Liver (tissue), 10 donors: ENCODE results near the gene COL3A1. TPM values are rescaled to one million over a fixed set of nuclear protein-coding genes. Genes with fewer than 3 reads are reported as not detected.

Experiments used
- DNase-seq: peaks from one replicate; pipeline ENCODE4 v3.0.0-alpha.2; 2017; ENCODE audit warnings: low spot score
- H3K27ac ChIP-seq, 2 donors: one replicate each; pipeline ENCODE4 v1.7.0; 2013; ENCODE audit warnings: inconsistent platforms in 2 of 2, low read length in 2 of 2, control low read depth in 1 of 2, low read depth in 1 of 2, mild to moderate bottlenecking in 1 of 2
- H3K27me3 ChIP-seq, 4 donors: one replicate each; pipeline versions ENCODE4 v1.6.1 to v1.7.0; 2013; ENCODE audit warnings: low read length in 3 of 4, inconsistent platforms in 1 of 4, mild to moderate bottlenecking in 1 of 4, moderate library complexity in 1 of 4; ENCODE audit not compliant: control insufficient read depth in 4 of 4, insufficient read depth in 4 of 4
- H3K36me3 ChIP-seq, 4 donors: one replicate each; pipeline versions ENCODE4 v1.6.1 to v1.7.0; 2013; ENCODE audit warnings: low read length in 3 of 4, mild to moderate bottlenecking in 3 of 4, low read depth in 1 of 4, moderate library complexity in 1 of 4; ENCODE audit not compliant: control insufficient read depth in 4 of 4, insufficient read depth in 3 of 4
- H3K4me1 ChIP-seq, 4 donors: one replicate each; pipeline versions ENCODE4 v1.6.1 to v1.7.0; 2013; ENCODE audit warnings: low read length in 3 of 4, mild to moderate bottlenecking in 3 of 4, moderate library complexity in 1 of 4; ENCODE audit not compliant: control insufficient read depth in 4 of 4, insufficient read depth in 4 of 4
- H3K4me3 ChIP-seq, 3 donors: one replicate each; pipeline versions ENCODE4 v1.6.1 to v1.7.0; 2013; ENCODE audit warnings: low read length in 3 of 3, control low read depth in 1 of 3, low read depth in 1 of 3, mild to moderate bottlenecking in 1 of 3
- H3K9ac ChIP-seq, 2 donors: one replicate each; pipeline ENCODE4 v1.7.0; 2013; ENCODE audit warnings: low read length in 2 of 2, mild to moderate bottlenecking in 2 of 2, moderate library complexity in 2 of 2, control low read depth in 1 of 2, low read depth in 1 of 2
- H3K9me3 ChIP-seq, 4 donors: one replicate each; pipeline versions ENCODE4 v1.6.1 to v1.7.0; 2013; ENCODE audit warnings: low read length in 3 of 4; ENCODE audit not compliant: control insufficient read depth in 4 of 4
- ATF3 ChIP-seq: IDR thresholded peaks from 2 replicates; pipeline ENCODE4 v1.6.1; 2016; ENCODE audit warnings: antibody characterized with exemption
- FOXA2 ChIP-seq: IDR thresholded peaks from 2 replicates; pipeline ENCODE4 v1.6.1; 2016; ENCODE audit warnings: antibody characterized with exemption
- GABPA ChIP-seq, 2 donors: IDR thresholded peaks in 1 of 2; conservative IDR thresholded peaks in 1 of 2; 2 replicates each; pipeline ENCODE4 v1.6.1; 2016; ENCODE audit warnings: antibody characterized with exemption in 2 of 2, mild to moderate bottlenecking in 1 of 2, moderate library complexity in 1 of 2
- HNF4A ChIP-seq, 2 donors: conservative IDR thresholded peaks; 2 replicates each; pipeline ENCODE4 v1.6.1; 2016; ENCODE audit warnings: antibody characterized with exemption in 2 of 2, mild to moderate bottlenecking in 2 of 2
- JUND ChIP-seq, 2 donors: IDR thresholded peaks; 2 replicates each; pipeline ENCODE4 v1.6.1; 2016; ENCODE audit warnings: antibody characterized with exemption in 2 of 2
- NR2F2 ChIP-seq: IDR thresholded peaks from 2 replicates; pipeline ENCODE4 v1.6.1; 2016; ENCODE audit warnings: antibody characterized with exemption
- RAD21 ChIP-seq, 2 donors: IDR thresholded peaks; 2 replicates each; pipeline ENCODE4 v1.6.1; 2016; ENCODE audit warnings: antibody characterized with exemption in 2 of 2, mild to moderate bottlenecking in 2 of 2
- RXRA ChIP-seq, 2 donors: IDR thresholded peaks; 2 replicates each; pipeline ENCODE4 v1.6.1; 2017 to 2018; ENCODE audit warnings: antibody characterized with exemption in 2 of 2, mild to moderate bottlenecking in 1 of 2
- SP1 ChIP-seq: IDR thresholded peaks from 2 replicates; pipeline ENCODE4 v1.6.1; 2018; ENCODE audit warnings: antibody characterized with exemption, mild to moderate bottlenecking
- TAF1 ChIP-seq: conservative IDR thresholded peaks from 2 replicates; pipeline ENCODE4 v1.6.1; 2016; ENCODE audit warnings: antibody characterized with exemption, mild to moderate bottlenecking
- YY1 ChIP-seq: IDR thresholded peaks from 2 replicates; pipeline ENCODE4 v1.6.1; 2016; ENCODE audit warnings: antibody characterized with exemption, mild to moderate bottlenecking
- ZBTB33 ChIP-seq: IDR thresholded peaks from 2 replicates; pipeline ENCODE4 v1.6.1; 2016; ENCODE audit warnings: antibody characterized with exemption
- WGBS: extraction: QIAGEN DNeasy Blood & Tissue Kit; methylation state at CpG from one replicate; pipeline ENCODE4 v1.1.7; 2013; 5-methylcytosine and 5-hydroxymethylcytosine counted together
- polyA plus RNA-seq, 2 donors: library from polyadenylated mRNA; stranded (reverse) in 1 of 2; unstranded in 1 of 2; fragments of 200-250 nt in 1 of 2; fragments of >200 nt in 1 of 2; fragmentation: Nextera tagmentation in 1 of 2; extraction: Ambion mirVana in 1 of 2; gene quantifications; one replicate each; pipeline versions ENCODE4 v1.2.1 to v1.2.3, GENCODE V29; 2013 to 2015
- small RNA-seq: library from RNA; depleted of rRNA; stranded (forward); fragments of <200 nt; gene quantifications from one replicate; pipeline ENCODE3, GENCODE V24; 2014
- total RNA-seq, 2 donors: library from RNA; depleted of rRNA; stranded (reverse); fragments of >200 nt; gene quantifications; one replicate each; pipeline ENCODE4 v1.2.3, GENCODE V29; 2014
- donor health status: healthy.
- donor health status: healthy.
- donor health status: healthy.
- donor health status: healthy.
- donor health status: healthy.

Gene COL3A1
- total and polyA plus RNA-seq, 4 donors: 21.4 to 207 (median 93.3) TPM

- H3K27ac ChIP-seq: no peak overlapping the region
- no peak overlapping the region for H3K4me3 ChIP-seq
- no peaks in the 10 kb centered on the region for H3K27me3 ChIP-seq
- no peaks in the 10 kb centered on the region for H3K4me1 ChIP-seq
- WGBS: over 99% methylated on average over 2 of the region's 2 CpGs
- H3K9ac ChIP-seq: no peak overlapping the region
- TF ChIP-seq YY1 (no peak), ZBTB33 (no peak), TAF1 (no peak), GABPA (IDR thresholded peaks at IDR 0.05 in 1 of 2, conservative IDR thresholded peaks at IDR 0.05 in 1 of 2) (no peak), RAD21 (IDR thresholded peaks at IDR 0.05) (no peak), SP1 (no peak), HNF4A (conservative IDR thresholded peaks at IDR 0.05) (no peak), ATF3 (no peak)
- H3K9me3 ChIP-seq: no peaks in the 10 kb centered on the region
- no peaks in the 10 kb centered on the region for H3K36me3 ChIP-seq
- DNase-seq: no peak
Observed at GRCh38 chr2:189057316-189057715, 83.1 kb downstream of the COL3A1 start.

GRCh38 chr2:189060096-189060642 is 86.0 kb downstream of the COL3A1 start:
- 16% methylated on average over 1 of the region's 1 CpG for WGBS
- TF ChIP-seq FOXA2: no peak
- TF ChIP-seq JUND (IDR thresholded peaks at IDR 0.05): no peak
- no peak for TF ChIP-seq RXRA (IDR thresholded peaks at IDR 0.05)
- TF ChIP-seq NR2F2: no peak
- TF ChIP-seq YY1: no peak

More at GRCh38 chr2:189060096-189060642, 86.0 kb downstream of the COL3A1 start:
- no peak overlapping the region for H3K27ac ChIP-seq
- DNase-seq: no peak
- H3K27me3 ChIP-seq: no peaks in the 10 kb centered on the region
- no peaks in the 10 kb centered on the region for H3K9me3 ChIP-seq
- no peaks in the 10 kb centered on the region for H3K4me1 ChIP-seq
- no peak overlapping the region for H3K4me3 ChIP-seq
- no peak overlapping the region for H3K9ac ChIP-seq
- H3K36me3 ChIP-seq: peaks cover 0 to 8% (median 1%) of the 10 kb centered on the region in 4 donors

Small RNA genes lying within 50 kb of the gene (small RNA-seq; reads per million reads assigned to genes)
- 0.11 reads per million for gene MIR1245A

Other genes starting within 250 kb of the COL3A1 start
- gene COL5A2, start 205.4 kb downstream of the COL3A1 start, total RNA-seq: 10 to 100 TPM; 11.6 to 83.5 TPM
- 1 to 10 TPM; 3.2 to 6.5 TPM for gene COL5A2, start 205.4 kb downstream of the COL3A1 start, polyA plus RNA-seq